ENCODE data around the gene PARD3. TPM values are rescaled to one million over a fixed set of nuclear protein-coding genes. Genes with fewer than 3 reads are reported as not detected.

PARD3 gene
- total and polyA plus RNA-seq, 2 donors (not counting 1 experiment from before 2014, with no cell fraction given), result 24.0 to 46.4 TPM

GRCh38 chr10:34151931-34152330 lies 663.2 kb downstream of the PARD3 start:
- no peaks in the 10 kb centered on the region for H4K20me1 ChIP-seq (ENCODE audit: control insufficient read depth, extremely low read depth, insufficient read depth, low read length)
- H2AFZ ChIP-seq (ENCODE audit: low read length), result no peak overlapping the region

GRCh38 chr10:34151481-34151880 lies 663.6 kb downstream of the PARD3 start:
- TF ChIP-seq EZH2 (IDR thresholded peaks at IDR 0.05; ENCODE audit: low read length, missing control alignments), result no peak
- TF ChIP-seq, protein P1, sequence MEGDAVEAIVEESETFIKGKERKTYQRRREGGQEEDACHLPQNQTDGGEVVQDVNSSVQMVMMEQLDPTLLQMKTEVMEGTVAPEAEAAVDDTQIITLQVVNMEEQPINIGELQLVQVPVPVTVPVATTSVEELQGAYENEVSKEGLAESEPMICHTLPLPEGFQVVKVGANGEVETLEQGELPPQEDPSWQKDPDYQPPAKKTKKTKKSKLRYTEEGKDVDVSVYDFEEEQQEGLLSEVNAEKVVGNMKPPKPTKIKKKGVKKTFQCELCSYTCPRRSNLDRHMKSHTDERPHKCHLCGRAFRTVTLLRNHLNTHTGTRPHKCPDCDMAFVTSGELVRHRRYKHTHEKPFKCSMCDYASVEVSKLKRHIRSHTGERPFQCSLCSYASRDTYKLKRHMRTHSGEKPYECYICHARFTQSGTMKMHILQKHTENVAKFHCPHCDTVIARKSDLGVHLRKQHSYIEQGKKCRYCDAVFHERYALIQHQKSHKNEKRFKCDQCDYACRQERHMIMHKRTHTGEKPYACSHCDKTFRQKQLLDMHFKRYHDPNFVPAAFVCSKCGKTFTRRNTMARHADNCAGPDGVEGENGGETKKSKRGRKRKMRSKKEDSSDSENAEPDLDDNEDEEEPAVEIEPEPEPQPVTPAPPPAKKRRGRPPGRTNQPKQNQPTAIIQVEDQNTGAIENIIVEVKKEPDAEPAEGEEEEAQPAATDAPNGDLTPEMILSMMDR (conservative IDR thresholded peaks at IDR 0.05 in 1 of 2, IDR thresholded peaks at IDR 0.05 in 1 of 2; ENCODE audit: low read depth in 1 of 2, low read length in 2 of 2), result no peak
- Histone ChIP-seq H3K9me3 (ENCODE audit: control insufficient read depth, insufficient read depth, low read depth, low read length) (no peaks in the 10 kb centered on the region), H4K20me1 (ENCODE audit: control insufficient read depth, extremely low read depth, insufficient read depth, low read length) (no peaks in the 10 kb centered on the region), H3K4me2 (ENCODE audit: extremely low read depth, insufficient read depth, low read length) (no peak overlapping the region), H3K27ac (ENCODE audit: insufficient read depth, low read length) (no peak overlapping the region), H2AFZ (ENCODE audit: low read length) (no peak overlapping the region), H3K79me2 (ENCODE audit: control insufficient read depth, insufficient read depth, low read length) (no peaks in the 10 kb centered on the region), H3K4me1 (ENCODE audit: control insufficient read depth, extremely low read depth, insufficient read depth, low read length) (peaks cover 3% of the 10 kb centered on the region), H3K9ac (ENCODE audit: insufficient read depth, low read length) (no peak overlapping the region), H3K4me3 (replicated peaks in 1 of 4; ENCODE audit: control extremely low read depth in 1 of 4, insufficient read depth in 1 of 4, low read depth in 3 of 4, low read length in 4 of 4) (no peak overlapping the region), H3K27me3 (ENCODE audit: control insufficient read depth, insufficient read depth, low read length) (no peaks in the 10 kb centered on the region), H3K36me3 (ENCODE audit: control insufficient read depth, insufficient read depth, low read length) (no peaks in the 10 kb centered on the region)
- no peak for DNase-seq (ENCODE audit: low read depth in 2 of 2)

More at GRCh38 chr10:34151931-34152330, 663.2 kb downstream of the PARD3 start:
- peaks cover 5% of the 10 kb centered on the region for H3K4me1 ChIP-seq (ENCODE audit: control insufficient read depth, extremely low read depth, insufficient read depth, low read length)
- no peak for DNase-seq (ENCODE audit: low read depth in 2 of 2)
- H3K4me3 ChIP-seq (replicated peaks in 1 of 4; ENCODE audit: control extremely low read depth in 1 of 4, insufficient read depth in 1 of 4, low read depth in 3 of 4, low read length in 4 of 4), result no peak overlapping the region
- no peak overlapping the region for H3K4me2 ChIP-seq (ENCODE audit: extremely low read depth, insufficient read depth, low read length)
- no peak overlapping the region for H3K9ac ChIP-seq (ENCODE audit: insufficient read depth, low read length)
- TF ChIP-seq EZH2 (IDR thresholded peaks at IDR 0.05; ENCODE audit: low read length, missing control alignments), result no peak
- TF ChIP-seq, protein P1 (conservative IDR thresholded peaks at IDR 0.05 in 1 of 2, IDR thresholded peaks at IDR 0.05 in 1 of 2; ENCODE audit: low read depth in 1 of 2, low read length in 2 of 2), result no peak
- H3K27me3 ChIP-seq (ENCODE audit: control insufficient read depth, insufficient read depth, low read length), result no peaks in the 10 kb centered on the region
- no peaks in the 10 kb centered on the region for H3K79me2 ChIP-seq (ENCODE audit: control insufficient read depth, insufficient read depth, low read length)
- H3K9me3 ChIP-seq (ENCODE audit: control insufficient read depth, insufficient read depth, low read depth, low read length), result no peaks in the 10 kb centered on the region
- no peak overlapping the region for H3K27ac ChIP-seq (ENCODE audit: insufficient read depth, low read length)
- no peaks in the 10 kb centered on the region for H3K36me3 ChIP-seq (ENCODE audit: control insufficient read depth, insufficient read depth, low read length)

DNA sequence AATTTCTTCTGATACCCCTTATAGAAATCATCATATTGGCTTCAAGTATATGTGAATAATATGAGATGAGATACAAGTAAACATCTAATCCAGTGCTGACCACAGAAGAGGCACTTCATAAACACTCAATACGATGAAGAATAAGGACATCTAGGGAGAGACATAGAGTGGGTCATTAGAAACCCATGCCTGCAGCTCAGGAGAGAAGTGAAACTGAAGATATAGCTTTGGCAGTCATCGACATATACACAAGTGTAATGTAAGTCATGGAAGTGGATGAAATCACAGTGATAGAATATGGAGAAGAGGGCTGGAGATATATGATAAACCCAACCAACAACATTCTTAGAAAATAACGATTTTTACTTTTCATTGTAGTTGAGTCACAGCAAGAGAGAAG lies 665.0 kb downstream of the PARD3 start:
- Histone ChIP-seq H3K4me2 (ENCODE audit: extremely low read depth, insufficient read depth, low read length) (no peak overlapping the region), H3K4me3 (replicated peaks in 1 of 4; ENCODE audit: control extremely low read depth in 1 of 4, insufficient read depth in 1 of 4, low read depth in 3 of 4, low read length in 4 of 4) (no peak overlapping the region), H3K4me1 (ENCODE audit: control insufficient read depth, extremely low read depth, insufficient read depth, low read length) (no peaks in the 10 kb centered on the region), H3K9ac (ENCODE audit: insufficient read depth, low read length) (no peak overlapping the region), H3K27me3 (ENCODE audit: control insufficient read depth, insufficient read depth, low read length) (no peaks in the 10 kb centered on the region), H3K79me2 (ENCODE audit: control insufficient read depth, insufficient read depth, low read length) (no peaks in the 10 kb centered on the region), H4K20me1 (ENCODE audit: control insufficient read depth, extremely low read depth, insufficient read depth, low read length) (no peaks in the 10 kb centered on the region), H3K27ac (ENCODE audit: insufficient read depth, low read length) (no peak overlapping the region), H3K9me3 (ENCODE audit: control insufficient read depth, insufficient read depth, low read depth, low read length) (no peaks in the 10 kb centered on the region), H2AFZ (ENCODE audit: low read length) (no peak overlapping the region), H3K36me3 (ENCODE audit: control insufficient read depth, insufficient read depth, low read length) (no peaks in the 10 kb centered on the region)
- no peak for DNase-seq (ENCODE audit: low read depth in 2 of 2)
- TF ChIP-seq EZH2 (IDR thresholded peaks at IDR 0.05; ENCODE audit: low read length, missing control alignments), result no peak
- TF ChIP-seq, protein P1 (conservative IDR thresholded peaks at IDR 0.05 in 1 of 2, IDR thresholded peaks at IDR 0.05 in 1 of 2; ENCODE audit: low read depth in 1 of 2, low read length in 2 of 2), result no peak

Data from fibroblast of lung (primary cell).